HEK293T (cell line): ENCODE measurements around the gene CRADD.

Source experiments
- FOXA1 ChIP-seq: fragments of 450-650 bp; IDR thresholded peaks from 2 replicates; pipeline ENCODE4 v1.6.1; 2016; ENCODE audit warnings: mild to moderate bottlenecking
- FOXK2 ChIP-seq: fragments of 450-650 bp; IDR thresholded peaks from 2 replicates; pipeline ENCODE4 v1.6.1; 2016; ENCODE audit warnings: mild to moderate bottlenecking
- PKNOX1 ChIP-seq: fragments of 450-650 bp; IDR thresholded peaks from 2 replicates; pipeline ENCODE4 v1.6.1; 2016

- no peak for TF ChIP-seq FOXA1
- TF ChIP-seq FOXK2 = no peak
- TF ChIP-seq PKNOX1 = no peak
Measured at GRCh38 chr12:93705237-93705636, 28.1 kb downstream of the CRADD start.
